Forelimb muscle (tissue), 1 donor: Measurements from ENCODE around the gene KCNMA1. TPM values are rescaled to one million over a fixed set of nuclear protein-coding genes. Genes with fewer than 3 reads are reported as not detected.

ENCODE experiments used
- DNase-seq: peaks from one replicate; pipeline ENCODE4 v3.0.0-alpha.2; 2013; ENCODE audit warnings: low read depth
- polyA plus RNA-seq: library from polyadenylated mRNA; unstranded; fragments of 120-200 nt; gene quantifications from one replicate; pipeline ENCODE4 v1.2.1, GENCODE V29; 2013; ENCODE audit not compliant: insufficient read length

Gene KCNMA1
- polyA plus RNA-seq, 1 donor: 15.1 TPM

- DNase-seq: no peak
Measured at GRCh38 chr10:77274046-77274795, 363.4 kb downstream of the KCNMA1 start.

GRCh38 chr10:77269163-77269562, 368.4 kb downstream of the KCNMA1 start:
- no peak for DNase-seq

GRCh38 chr10:77268721-77269120, 368.9 kb downstream of the KCNMA1 start:
- no peak for DNase-seq

GRCh38 chr10:77267703-77268675, 369.6 kb downstream of the KCNMA1 start:
- DNase-seq: no peak

- no peak for DNase-seq
Measured at GRCh38 chr10:77266242-77266641, 371.4 kb downstream of the KCNMA1 start.

DNA sequence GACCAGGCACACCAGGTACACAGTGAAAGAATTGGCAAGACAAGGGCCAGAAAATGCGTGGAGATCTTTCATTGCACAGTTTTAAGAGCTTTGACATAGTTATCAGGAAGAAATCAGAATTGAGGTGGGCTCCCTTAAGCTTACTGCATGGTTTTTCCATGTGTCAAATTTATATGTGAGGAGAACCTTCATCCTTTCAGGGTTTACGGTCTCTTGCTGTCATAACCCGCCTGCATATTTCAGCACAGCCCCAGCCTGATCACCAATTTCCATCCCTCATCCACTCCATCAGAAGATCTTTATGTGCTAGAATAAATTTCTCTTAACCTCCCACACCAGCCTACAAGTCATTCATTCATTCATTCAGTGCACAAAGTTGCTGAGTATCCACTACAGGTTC, 373.1 kb downstream of the KCNMA1 start:
- no peak for DNase-seq

- no peak for DNase-seq
Measured at GRCh38 chr10:77264107-77264506, 373.5 kb downstream of the KCNMA1 start.

DNA sequence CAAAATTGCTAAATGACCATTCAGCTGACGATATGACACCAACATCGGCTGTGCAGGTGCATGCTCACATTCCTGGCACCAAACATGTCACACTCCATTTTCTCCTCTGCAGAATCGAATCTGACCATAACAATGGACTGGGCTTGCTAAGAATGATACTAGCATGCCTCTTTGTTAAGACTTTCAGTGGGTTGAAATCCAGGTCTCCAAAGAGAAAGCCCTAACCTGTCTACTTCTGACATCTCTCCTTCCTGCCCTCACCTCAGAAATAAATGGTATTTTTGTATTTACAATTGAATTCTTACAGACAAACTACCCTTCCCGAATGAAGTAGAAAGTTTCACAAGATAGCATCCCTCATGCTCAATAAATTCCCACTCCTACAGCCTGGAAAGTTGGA, 373.9 kb downstream of the KCNMA1 start:
- DNase-seq: no peak

DNA sequence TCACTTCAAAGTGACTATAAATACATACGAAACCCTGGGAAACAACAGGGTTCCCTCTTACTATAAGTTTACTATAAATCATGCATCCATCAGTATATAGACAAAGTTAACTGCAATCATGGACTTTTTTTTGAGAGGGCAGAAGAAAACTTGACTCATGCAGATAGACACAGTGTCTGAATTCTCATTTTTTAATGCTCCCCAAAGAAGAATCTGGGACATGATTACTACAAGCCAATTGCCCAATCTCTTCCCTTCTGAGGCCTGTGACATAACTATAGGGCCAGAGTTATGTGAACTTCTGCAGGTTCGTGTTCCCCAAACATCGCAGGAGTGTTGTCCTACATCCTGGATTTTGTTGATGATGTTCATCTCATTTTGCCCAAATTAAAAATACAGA, 376.5 kb downstream of the KCNMA1 start:
- DNase-seq: no peak

- no peak for DNase-seq
Measured at GRCh38 chr10:77259171-77259874, 378.3 kb downstream of the KCNMA1 start.

GRCh38 chr10:77256346-77256745, 381.3 kb downstream of the KCNMA1 start:
- DNase-seq: no peak

DNA sequence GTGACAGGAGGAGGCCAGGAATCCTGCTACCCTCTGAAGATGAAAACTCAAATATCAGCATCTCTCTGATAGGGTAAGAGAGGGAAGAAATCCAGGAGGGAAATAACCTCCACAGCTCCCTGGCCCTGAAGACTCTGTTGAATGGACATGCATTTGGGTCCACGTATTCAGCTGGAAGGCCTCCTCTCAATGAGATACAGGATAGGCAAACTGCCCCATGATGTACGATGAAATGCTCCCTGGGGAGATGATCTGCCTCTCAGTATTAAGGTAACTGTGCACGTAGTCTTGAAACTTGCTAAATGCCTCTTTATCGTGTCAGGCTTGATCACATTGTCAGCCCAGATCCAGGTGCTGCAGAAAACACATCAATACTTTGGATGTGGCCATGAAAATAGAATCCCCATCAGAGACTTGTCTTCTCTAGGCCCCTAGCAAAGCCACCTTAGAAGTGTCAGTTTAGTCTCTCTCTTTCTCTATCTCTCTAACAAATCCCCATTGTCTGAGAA, 384.0 kb downstream of the KCNMA1 start:
- DNase-seq: no peak

- DNase-seq: no peak
Measured at GRCh38 chr10:77253147-77253545, 384.5 kb downstream of the KCNMA1 start.

DNA sequence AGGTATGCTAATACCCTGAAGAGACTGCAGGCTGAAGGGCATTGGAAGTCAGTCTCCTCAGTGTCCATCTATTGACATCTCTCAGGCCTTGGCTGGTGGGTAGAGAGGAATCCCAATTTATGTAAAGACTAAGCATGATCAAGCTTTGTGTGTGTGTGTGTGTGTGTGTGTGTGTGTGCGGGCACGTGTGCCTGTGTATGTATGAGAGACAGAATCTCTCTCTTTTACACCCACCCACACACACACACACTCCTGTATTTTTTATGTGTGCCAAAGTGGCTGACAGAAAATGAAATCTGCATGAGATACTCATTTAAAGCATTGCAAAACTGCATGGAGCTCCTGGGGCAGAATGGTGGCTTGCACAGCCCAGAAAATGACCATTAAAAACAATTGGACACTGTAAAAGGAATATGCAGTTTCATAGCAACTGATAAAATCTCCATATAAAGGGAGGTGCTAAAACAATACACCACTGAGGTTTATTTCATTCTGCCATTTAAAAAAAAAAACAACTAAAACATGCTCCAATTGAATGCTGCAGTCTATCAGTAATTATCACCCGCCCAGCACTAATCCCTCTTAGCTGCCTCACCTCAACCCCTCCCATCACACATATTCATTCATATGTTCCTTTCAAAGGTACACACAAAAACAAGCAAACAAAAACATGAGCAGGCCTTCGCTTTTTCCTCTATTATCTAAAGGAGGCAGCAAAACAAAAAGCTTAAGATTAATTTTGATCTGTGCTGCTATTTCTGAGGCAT, 385.0 kb downstream of the KCNMA1 start:
- no peak for DNase-seq

- no peak for DNase-seq
Measured at GRCh38 chr10:77251297-77252013, 386.2 kb downstream of the KCNMA1 start.

- DNase-seq: no peak
Measured at GRCh38 chr10:77249901-77250459, 387.6 kb downstream of the KCNMA1 start.

GRCh38 chr10:77248104-77248790, 389.4 kb downstream of the KCNMA1 start:
- no peak for DNase-seq

- no peak for DNase-seq
Measured at GRCh38 chr10:77247031-77247990, 390.3 kb downstream of the KCNMA1 start.
